SK-N-MC (cell line): Measurements from ENCODE around the gene HLCS.

Experiments
- EZH2 ChIP-seq: fragments of 200-600 bp; sonication (generic); IDR thresholded peaks from one replicate; pipeline ENCODE4 v1.6.1; 2017; ENCODE audit warnings: antibody characterized with exemption
- POLR2AphosphoS5 ChIP-seq: IDR thresholded peaks from 2 replicates; pipeline ENCODE4 v1.6.1; 2012; ENCODE audit warnings: mild to moderate bottlenecking, low read depth, low read length, borderline replicate concordance

DNA sequence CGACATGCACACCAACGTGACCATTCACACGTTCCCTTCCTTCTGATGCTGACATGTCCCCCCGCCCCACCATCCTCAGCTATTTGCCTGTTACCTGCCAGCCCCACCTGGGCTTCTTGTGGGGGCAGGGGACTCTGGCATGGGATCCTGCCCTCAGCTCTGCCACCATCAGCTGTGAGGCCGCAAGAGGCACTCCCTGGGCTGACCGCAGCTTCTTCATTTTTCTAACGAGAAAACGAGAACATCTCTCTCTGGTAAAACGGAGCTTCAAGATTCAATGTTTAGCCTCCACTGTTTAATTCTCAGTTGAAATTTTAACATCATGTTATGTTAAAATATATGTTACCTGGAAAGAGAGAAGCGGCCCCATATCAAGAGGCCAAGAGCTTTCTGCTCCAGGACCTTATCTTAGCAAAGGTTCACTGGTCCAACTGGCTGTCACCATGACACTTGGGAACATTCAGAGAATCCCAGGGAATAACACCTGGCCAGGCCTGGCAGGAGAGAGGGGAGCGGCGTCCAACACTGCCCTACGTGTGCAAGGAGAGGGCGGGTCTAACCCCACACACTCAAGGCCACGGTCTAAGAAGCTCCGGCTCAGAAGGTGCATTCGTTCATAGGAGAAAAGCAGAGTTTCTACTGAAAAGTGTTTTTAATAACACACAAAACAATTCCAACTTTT lies 51.3 kb downstream of the HLCS start:
- no peak for TF ChIP-seq EZH2
- TF ChIP-seq POLR2AphosphoS5, result no peak
